ENCODE data around the gene BLMH.

DNA sequence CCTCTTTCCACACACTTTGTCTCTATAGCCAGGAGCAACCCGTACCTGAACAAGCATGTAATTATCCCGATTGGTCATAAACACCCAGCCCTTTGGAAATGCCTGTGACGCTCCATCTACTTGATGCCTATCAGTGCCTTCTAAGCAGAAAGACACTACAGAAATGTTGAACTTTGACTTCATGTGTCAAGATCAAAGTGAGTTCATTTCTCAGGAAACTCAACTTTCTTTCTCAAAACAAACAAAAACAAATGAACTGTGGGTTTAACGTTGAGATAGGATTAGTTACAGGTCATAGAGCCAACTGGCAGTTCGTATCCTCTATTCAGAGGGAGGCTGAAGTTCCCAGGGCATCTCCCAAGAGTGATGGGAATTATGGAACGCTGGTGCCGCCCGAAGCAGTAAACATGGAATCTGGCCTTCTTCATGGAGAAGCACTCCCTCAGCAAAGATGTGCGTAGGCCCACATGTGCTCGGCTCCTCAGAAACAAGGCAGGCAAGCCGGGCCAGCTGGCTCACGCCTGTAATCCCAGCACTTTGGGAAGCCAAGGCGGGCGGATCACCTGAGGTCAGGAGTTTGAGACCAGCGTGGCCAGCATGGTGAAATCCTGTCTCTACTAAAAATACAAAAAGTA lies 65.7 kb downstream of the BLMH start:
- TF ChIP-seq, protein P1, sequence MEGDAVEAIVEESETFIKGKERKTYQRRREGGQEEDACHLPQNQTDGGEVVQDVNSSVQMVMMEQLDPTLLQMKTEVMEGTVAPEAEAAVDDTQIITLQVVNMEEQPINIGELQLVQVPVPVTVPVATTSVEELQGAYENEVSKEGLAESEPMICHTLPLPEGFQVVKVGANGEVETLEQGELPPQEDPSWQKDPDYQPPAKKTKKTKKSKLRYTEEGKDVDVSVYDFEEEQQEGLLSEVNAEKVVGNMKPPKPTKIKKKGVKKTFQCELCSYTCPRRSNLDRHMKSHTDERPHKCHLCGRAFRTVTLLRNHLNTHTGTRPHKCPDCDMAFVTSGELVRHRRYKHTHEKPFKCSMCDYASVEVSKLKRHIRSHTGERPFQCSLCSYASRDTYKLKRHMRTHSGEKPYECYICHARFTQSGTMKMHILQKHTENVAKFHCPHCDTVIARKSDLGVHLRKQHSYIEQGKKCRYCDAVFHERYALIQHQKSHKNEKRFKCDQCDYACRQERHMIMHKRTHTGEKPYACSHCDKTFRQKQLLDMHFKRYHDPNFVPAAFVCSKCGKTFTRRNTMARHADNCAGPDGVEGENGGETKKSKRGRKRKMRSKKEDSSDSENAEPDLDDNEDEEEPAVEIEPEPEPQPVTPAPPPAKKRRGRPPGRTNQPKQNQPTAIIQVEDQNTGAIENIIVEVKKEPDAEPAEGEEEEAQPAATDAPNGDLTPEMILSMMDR (conservative IDR thresholded peaks at IDR 0.05): no peak
- no peak for TF ChIP-seq EZH2 (IDR thresholded peaks at IDR 0.05; ENCODE audit: low read depth)

Measured in PC-9 (cell line).